Stimulated activated memory B cell treated with anti-CD40 and anti-IgM and Interleukin-4, amounts not matched to agents 10 μg/mL and 1 μg/mL and 100 μg/mL, for 72 hours (primary cell): ENCODE measurements around the gene GCSH.
A peak's percentile ranks its signal among the peaks of the same experiment; 100 is the strongest.

Experiments used
- ATAC-seq: fragments of 150-1000 bp; cut with Tn5 transposase; 2 replicates; pipeline ENCODE4 v1.10.0; 2021
- H3K27ac Mint-ChIP-seq: one replicate; pipeline ENCODE4 v1.8.0; 2022; ENCODE audit warnings: mild to moderate bottlenecking, mixed read lengths
- H3K27me3 Mint-ChIP-seq: one replicate; pipeline ENCODE4 v1.8.0; 2022; ENCODE audit warnings: mixed read lengths
- H3K36me3 Mint-ChIP-seq: one replicate; pipeline ENCODE4 v1.8.0; 2022; ENCODE audit warnings: mixed read lengths
- H3K4me1 Mint-ChIP-seq: one replicate; pipeline ENCODE4 v1.8.0; 2022; ENCODE audit warnings: mixed read lengths
- H3K4me3 Mint-ChIP-seq: one replicate; pipeline ENCODE4 v1.8.0; 2022; ENCODE audit warnings: mild to moderate bottlenecking, moderate library complexity, mixed read lengths
- H3K9me3 Mint-ChIP-seq: one replicate; pipeline ENCODE4 v1.8.0; 2022; ENCODE audit warnings: mixed read lengths

Gene GCSH

GRCh38 chr16:81076566-81077075, 19.6 kb downstream of the GCSH start:
- H3K27ac Mint-ChIP-seq, result no peak overlapping the region
- no peaks in the 10 kb centered on the region for H3K27me3 Mint-ChIP-seq
- no peaks in the 10 kb centered on the region for H3K4me1 Mint-ChIP-seq
- ATAC-seq, result peak; percentile 92
- H3K36me3 Mint-ChIP-seq, result no peaks in the 10 kb centered on the region
- H3K9me3 Mint-ChIP-seq, result no peaks in the 10 kb centered on the region
- H3K4me3 Mint-ChIP-seq, result no peak overlapping the region

DNA sequence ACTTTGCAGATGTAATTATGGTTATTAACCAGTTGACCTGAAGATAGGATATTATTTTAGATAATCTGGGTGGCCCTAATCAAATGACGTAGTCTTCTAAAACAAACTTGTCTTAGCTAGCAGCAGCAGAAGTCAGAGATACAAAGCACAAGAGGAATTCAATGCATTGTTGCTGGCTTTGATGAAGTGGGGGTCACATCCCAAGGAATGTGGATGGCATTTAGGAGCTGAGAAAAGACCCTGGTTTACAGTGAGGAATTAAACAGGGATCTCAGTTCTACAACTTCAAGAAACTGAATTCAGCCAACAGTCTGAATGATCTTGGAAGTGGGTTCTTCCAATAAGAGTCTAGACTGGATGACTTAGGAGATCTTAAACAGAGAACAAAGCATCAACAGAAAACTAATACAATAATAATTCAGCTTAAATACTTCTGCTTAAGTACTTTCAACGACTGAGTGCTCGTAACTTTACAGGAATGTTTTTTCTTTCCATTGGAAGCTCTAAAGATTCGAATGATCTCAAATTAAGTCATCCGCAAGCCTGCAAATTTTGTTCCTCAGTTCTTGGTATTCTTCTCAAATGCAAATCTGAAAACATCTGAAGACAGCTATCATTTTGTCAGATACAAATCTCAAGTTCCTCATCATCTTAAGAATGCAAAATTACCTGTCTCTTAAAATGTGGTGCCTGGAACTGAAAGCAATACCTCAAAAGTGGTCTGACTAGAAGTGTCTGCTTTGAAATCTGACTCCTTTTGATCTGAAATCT, 22.4 kb downstream of the GCSH start:
- Mint-ChIP-seq H3K9me3 (no peaks in the 10 kb centered on the region), H3K4me1 (no peaks in the 10 kb centered on the region), H3K4me3 (no peak overlapping the region), H3K27me3 (no peaks in the 10 kb centered on the region), H3K27ac (no peak overlapping the region), H3K36me3 (no peaks in the 10 kb centered on the region)
- ATAC-seq, result no peak

DNA sequence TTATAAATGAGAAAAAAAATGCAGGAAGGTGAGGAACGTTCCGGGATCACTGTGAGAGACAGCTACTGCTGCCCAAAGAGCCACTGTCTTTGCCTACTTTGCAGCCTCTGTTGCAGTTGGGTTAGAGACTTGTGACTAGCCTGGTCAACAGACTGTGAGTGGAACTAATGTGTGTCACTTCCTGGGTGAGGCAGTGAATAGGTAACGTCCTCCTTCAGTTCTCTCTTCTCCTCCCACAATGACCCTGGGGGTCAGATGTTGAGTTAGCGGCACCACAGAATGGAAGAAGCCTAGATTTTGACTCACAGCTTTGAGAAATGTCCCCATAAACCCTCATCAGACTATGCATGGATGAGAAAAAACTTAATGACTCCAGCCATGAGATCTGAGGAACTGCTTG, 24.4 kb downstream of the GCSH start:
- no peaks in the 10 kb centered on the region for H3K27me3 Mint-ChIP-seq
- no peaks in the 10 kb centered on the region for H3K9me3 Mint-ChIP-seq
- no peaks in the 10 kb centered on the region for H3K36me3 Mint-ChIP-seq
- H3K27ac Mint-ChIP-seq, result no peak overlapping the region
- no peak overlapping the region for H3K4me3 Mint-ChIP-seq
- no peak for ATAC-seq
- no peaks in the 10 kb centered on the region for H3K4me1 Mint-ChIP-seq

DNA sequence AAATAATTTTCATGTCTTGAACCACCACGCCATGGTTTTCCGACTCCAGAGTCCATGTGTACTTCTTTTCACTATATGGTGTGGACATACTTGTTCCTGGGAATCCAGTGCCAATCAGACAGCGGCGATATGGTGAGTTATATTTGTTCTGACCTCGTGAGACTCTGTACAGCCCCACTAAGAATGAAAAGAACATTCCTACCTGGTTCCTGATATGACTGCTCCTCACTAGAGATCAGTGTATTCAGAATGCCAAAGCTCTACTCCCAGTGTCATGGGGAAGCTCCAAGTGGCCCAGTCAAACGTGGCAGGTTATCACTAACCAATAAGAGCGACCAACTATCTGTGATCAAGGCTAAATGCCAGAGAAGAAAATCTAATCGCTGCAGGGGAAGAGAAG, 25.2 kb downstream of the GCSH start:
- H3K9me3 Mint-ChIP-seq, result no peaks in the 10 kb centered on the region
- H3K4me3 Mint-ChIP-seq, result no peak overlapping the region
- no peak for ATAC-seq
- no peaks in the 10 kb centered on the region for H3K27me3 Mint-ChIP-seq
- H3K4me1 Mint-ChIP-seq, result no peaks in the 10 kb centered on the region
- H3K36me3 Mint-ChIP-seq, result no peaks in the 10 kb centered on the region
- no peak overlapping the region for H3K27ac Mint-ChIP-seq

- Mint-ChIP-seq H3K4me1 (no peaks in the 10 kb centered on the region), H3K36me3 (no peaks in the 10 kb centered on the region), H3K27ac (no peak overlapping the region), H3K9me3 (no peaks in the 10 kb centered on the region), H3K27me3 (no peaks in the 10 kb centered on the region), H3K4me3 (no peak overlapping the region)
- no peak for ATAC-seq
Observed at GRCh38 chr16:81069063-81069462, 27.1 kb downstream of the GCSH start.

DNA sequence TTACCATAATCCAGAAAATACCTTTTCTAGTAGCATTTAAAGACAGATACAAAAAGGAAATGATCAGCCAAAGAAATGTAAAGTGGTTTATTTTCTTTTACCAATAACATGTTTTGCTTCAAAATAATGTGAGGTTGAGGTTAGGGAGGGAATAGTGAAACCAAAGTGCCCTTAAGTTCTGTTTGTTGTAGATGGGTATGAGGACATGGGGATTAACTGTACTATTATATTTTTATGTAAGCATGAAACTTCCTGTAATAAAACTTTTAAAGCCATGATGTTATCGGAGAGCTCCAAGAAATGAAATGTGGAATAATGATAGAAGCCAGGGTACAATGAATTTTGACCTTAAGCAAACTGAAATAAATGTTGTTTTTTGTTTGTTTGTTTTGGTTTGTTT, 29.0 kb downstream of the GCSH start:
- H3K9me3 Mint-ChIP-seq, result no peaks in the 10 kb centered on the region
- no peak overlapping the region for H3K4me3 Mint-ChIP-seq
- no peak for ATAC-seq
- H3K27me3 Mint-ChIP-seq, result no peaks in the 10 kb centered on the region
- H3K36me3 Mint-ChIP-seq, result no peaks in the 10 kb centered on the region
- no peak overlapping the region for H3K27ac Mint-ChIP-seq
- H3K4me1 Mint-ChIP-seq, result no peaks in the 10 kb centered on the region

GRCh38 chr16:81066681-81067080, 29.5 kb downstream of the GCSH start:
- H3K4me1 Mint-ChIP-seq, result no peaks in the 10 kb centered on the region
- no peak for ATAC-seq
- no peaks in the 10 kb centered on the region for H3K9me3 Mint-ChIP-seq
- H3K27ac Mint-ChIP-seq, result no peak overlapping the region
- no peaks in the 10 kb centered on the region for H3K27me3 Mint-ChIP-seq
- no peaks in the 10 kb centered on the region for H3K36me3 Mint-ChIP-seq
- H3K4me3 Mint-ChIP-seq, result no peak overlapping the region

GRCh38 chr16:81061871-81062608, 34.2 kb downstream of the GCSH start:
- ATAC-seq, result no peak
- Mint-ChIP-seq H3K4me1 (no peaks in the 10 kb centered on the region), H3K9me3 (no peaks in the 10 kb centered on the region), H3K36me3 (no peaks in the 10 kb centered on the region), H3K27ac (no peak overlapping the region), H3K27me3 (no peaks in the 10 kb centered on the region), H3K4me3 (no peak overlapping the region)

- no peak overlapping the region for H3K27ac Mint-ChIP-seq
- no peaks in the 10 kb centered on the region for H3K27me3 Mint-ChIP-seq
- no peak overlapping the region for H3K4me3 Mint-ChIP-seq
- H3K4me1 Mint-ChIP-seq, result no peaks in the 10 kb centered on the region
- no peak for ATAC-seq
- H3K36me3 Mint-ChIP-seq, result no peaks in the 10 kb centered on the region
- H3K9me3 Mint-ChIP-seq, result no peaks in the 10 kb centered on the region
Observed at GRCh38 chr16:81061307-81061640, 34.9 kb downstream of the GCSH start.

- no peaks in the 10 kb centered on the region for H3K4me1 Mint-ChIP-seq
- H3K36me3 Mint-ChIP-seq, result no peaks in the 10 kb centered on the region
- no peak for ATAC-seq
- H3K27me3 Mint-ChIP-seq, result no peaks in the 10 kb centered on the region
- no peak overlapping the region for H3K27ac Mint-ChIP-seq
- no peaks in the 10 kb centered on the region for H3K9me3 Mint-ChIP-seq
- H3K4me3 Mint-ChIP-seq, result no peak overlapping the region
Observed at GRCh38 chr16:81060576-81061306, 35.5 kb downstream of the GCSH start.

GRCh38 chr16:81053761-81054160, 42.4 kb downstream of the GCSH start:
- Mint-ChIP-seq H3K27ac (no peak overlapping the region), H3K4me3 (no peak overlapping the region), H3K4me1 (peaks cover 6% of the 10 kb centered on the region), H3K36me3 (peaks cover 6% of the 10 kb centered on the region), H3K9me3 (peaks cover 12% of the 10 kb centered on the region), H3K27me3 (no peaks in the 10 kb centered on the region)
- ATAC-seq, result no peak

GRCh38 chr16:81042821-81043220, 53.4 kb downstream of the GCSH start:
- ATAC-seq, result no peak
- H3K4me1 Mint-ChIP-seq, result peaks cover 11% of the 10 kb centered on the region
- H3K36me3 Mint-ChIP-seq, result peaks cover 47% of the 10 kb centered on the region
- H3K27ac Mint-ChIP-seq, result no peak overlapping the region
- H3K27me3 Mint-ChIP-seq, result no peaks in the 10 kb centered on the region
- no peaks in the 10 kb centered on the region for H3K9me3 Mint-ChIP-seq
- H3K4me3 Mint-ChIP-seq, result no peak overlapping the region

DNA sequence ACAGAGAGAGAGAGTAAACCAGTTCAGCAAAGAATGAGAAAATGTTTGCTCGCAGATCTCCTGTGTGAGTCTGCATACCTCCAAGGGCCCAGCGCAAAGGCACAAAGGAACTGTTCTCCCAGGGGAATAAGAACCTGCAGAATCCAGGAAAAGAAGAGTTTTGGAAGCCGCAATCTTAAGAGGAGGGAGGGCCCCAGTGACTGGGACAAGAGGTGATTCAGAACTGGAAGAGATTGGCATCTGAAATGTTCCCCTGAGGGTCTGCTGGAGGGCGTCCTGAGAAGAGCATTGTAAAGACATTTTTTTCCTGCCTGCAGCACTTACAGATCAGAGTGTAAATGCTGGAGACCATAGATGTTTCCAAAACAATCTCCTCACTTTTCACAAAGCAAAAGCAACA, 54.5 kb downstream of the GCSH start:
- H3K27me3 Mint-ChIP-seq, result no peaks in the 10 kb centered on the region
- H3K36me3 Mint-ChIP-seq, result peaks cover 47% of the 10 kb centered on the region
- no peak for ATAC-seq
- H3K9me3 Mint-ChIP-seq, result no peaks in the 10 kb centered on the region
- no peak overlapping the region for H3K4me3 Mint-ChIP-seq
- H3K27ac Mint-ChIP-seq, result no peak overlapping the region
- H3K4me1 Mint-ChIP-seq, result peaks cover 22% of the 10 kb centered on the region

GRCh38 chr16:81040842-81041241, 55.4 kb downstream of the GCSH start:
- Mint-ChIP-seq H3K4me1 (peaks cover 25% of the 10 kb centered on the region), H3K9me3 (no peaks in the 10 kb centered on the region), H3K36me3 (peaks cover 47% of the 10 kb centered on the region), H3K27ac (no peak overlapping the region), H3K27me3 (no peaks in the 10 kb centered on the region), H3K4me3 (no peak overlapping the region)
- no peak for ATAC-seq

- no peaks in the 10 kb centered on the region for H3K27me3 Mint-ChIP-seq
- no peak overlapping the region for H3K4me3 Mint-ChIP-seq
- H3K4me1 Mint-ChIP-seq, result peaks cover 25% of the 10 kb centered on the region
- peaks cover 41% of the 10 kb centered on the region for H3K36me3 Mint-ChIP-seq
- no peaks in the 10 kb centered on the region for H3K9me3 Mint-ChIP-seq
- no peak for ATAC-seq
- H3K27ac Mint-ChIP-seq, result no peak overlapping the region
Observed at GRCh38 chr16:81040131-81040530, 56.1 kb downstream of the GCSH start.
